ENCODE measurements around the gene LGI4. TPM values are rescaled to one million over a fixed set of nuclear protein-coding genes. Genes with fewer than 3 reads are reported as not detected.

LGI4 gene
- polyA plus RNA-seq, 1 experiment = 0.25 TPM

GRCh38 chr19:35169221-35169995 is 34.5 kb upstream of the LGI4 start:
- ChIA-PET POLR2A (no interaction called here), CTCF (interaction anchor here (1.5 to 2.3 kb wide), 2 partner anchors 16 to 54 kb away, joined by 3 to 7 read pairs; no protein-coding TSS in a partner anchor)

GRCh38 chr19:35168196-35168595 is 33.3 kb upstream of the LGI4 start:
- Histone ChIP-seq H3K27me3 (ENCODE audit: control insufficient read depth, insufficient read depth, low read length) (no peaks in the 10 kb centered on the region), H3K4me3 (ENCODE audit: low read depth, low read length) (no peak overlapping the region), H3K36me3 (ENCODE audit: control insufficient read depth, insufficient read depth, low read length) (peaks cover 23% of the 10 kb centered on the region)
- DNase-seq (ENCODE audit: low read depth) = no peak
- ChIA-PET POLR2A (no interaction called here), CTCF (interaction anchor here (2.3 kb wide), 1 partner anchor 15 kb away, joined by 7 read pairs; no protein-coding TSS in a partner anchor)
- TF ChIP-seq CTCF (IDR thresholded peaks at IDR 0.05; ENCODE audit: insufficient read depth, low read depth, low read length) = peak; percentile 20; the same call in 1 of the 2 replicates

More at GRCh38 chr19:35169221-35169995, 34.5 kb upstream of the LGI4 start:
- TF ChIP-seq CTCF (IDR thresholded peaks at IDR 0.05; ENCODE audit: insufficient read depth, low read depth, low read length) = no peak
- H3K4me3 ChIP-seq (ENCODE audit: low read depth, low read length) = no peak overlapping the region
- H3K36me3 ChIP-seq (ENCODE audit: control insufficient read depth, insufficient read depth, low read length) = peaks cover 16% of the 10 kb centered on the region
- DNase-seq (ENCODE audit: low read depth) = no peak
- H3K27me3 ChIP-seq (ENCODE audit: control insufficient read depth, insufficient read depth, low read length) = no peaks in the 10 kb centered on the region

- Histone ChIP-seq H3K36me3 (ENCODE audit: control insufficient read depth, insufficient read depth, low read length) (peaks cover 23% of the 10 kb centered on the region), H3K27me3 (ENCODE audit: control insufficient read depth, insufficient read depth, low read length) (no peaks in the 10 kb centered on the region), H3K4me3 (ENCODE audit: low read depth, low read length) (no peak overlapping the region)
- ChIA-PET CTCF (interaction anchor here (2.3 kb wide), 1 partner anchor 14 kb away, joined by 7 read pairs; no protein-coding TSS in a partner anchor), POLR2A (no interaction called here)
- DNase-seq (ENCODE audit: low read depth) = no peak
- no peak for TF ChIP-seq CTCF (IDR thresholded peaks at IDR 0.05; ENCODE audit: insufficient read depth, low read depth, low read length)
Measured at GRCh38 chr19:35167251-35168119, 32.6 kb upstream of the LGI4 start.

- Histone ChIP-seq H3K4me3 (ENCODE audit: low read depth, low read length) (no peak overlapping the region), H3K27me3 (ENCODE audit: control insufficient read depth, insufficient read depth, low read length) (no peaks in the 10 kb centered on the region), H3K36me3 (ENCODE audit: control insufficient read depth, insufficient read depth, low read length) (peaks cover 23% of the 10 kb centered on the region)
- ChIA-PET CTCF (no interaction called here), POLR2A (no interaction called here)
- no peak for TF ChIP-seq CTCF (IDR thresholded peaks at IDR 0.05; ENCODE audit: insufficient read depth, low read depth, low read length)
- DNase-seq (ENCODE audit: low read depth) = no peak
Measured at GRCh38 chr19:35166100-35167063, 31.5 kb upstream of the LGI4 start.

All from BJ (cell line).